HCT116 (cell line): ENCODE results near the gene FAM240B.

Source experiments
- CEBPB ChIP-seq: IDR thresholded peaks from 2 replicates; pipeline ENCODE4 v1.6.1; 2012; ENCODE audit warnings: low read depth
- JUND ChIP-seq: IDR thresholded peaks from 2 replicates; pipeline ENCODE4 v1.6.1; 2012
- MAX ChIP-seq: IDR thresholded peaks from 2 replicates; pipeline ENCODE4 v1.6.1; 2012
- POLR2A ChIP-seq: IDR thresholded peaks from 2 replicates; pipeline ENCODE4 v1.7.0; 2011; ENCODE audit warnings: borderline replicate concordance; ENCODE audit not compliant: insufficient read depth, insufficient read length; ENCODE audit errors: extremely low read depth
- SIN3A ChIP-seq: IDR thresholded peaks from 2 replicates; pipeline ENCODE4 v1.6.1; 2012; ENCODE audit warnings: low read depth
- YY1 ChIP-seq: IDR thresholded peaks from 2 replicates; pipeline ENCODE4 v1.6.1; 2011; ENCODE audit warnings: low read length, low read depth, moderate library complexity, mild to moderate bottlenecking; ENCODE audit not compliant: insufficient replicate concordance; ENCODE audit errors: extremely low read depth
- ZFX ChIP-seq: fragments of 450-650 bp; IDR thresholded peaks from 2 replicates; pipeline ENCODE4 v1.6.1; 2017
- TF ChIP-seq, protein P1 (sequence below), 3 experiments: fragments of 200-600 bp in 1 of 3; sonication (generic) in 1 of 3; IDR thresholded peaks in 2 of 3; conservative IDR thresholded peaks in 1 of 3; 2 replicates each; pipeline ENCODE4 v1.5.1; 2012 to 2017; ENCODE audit warnings: low read depth in 2 of 3, low read length in 2 of 3, antibody characterized with exemption in 1 of 3, borderline replicate concordance in 1 of 3, control low read depth in 1 of 3, mild to moderate bottlenecking in 1 of 3, mixed read lengths in 1 of 3, mixed run types in 1 of 3, moderate library complexity in 1 of 3; ENCODE audit not compliant: insufficient read depth in 1 of 3

GRCh38 chr9:38720083-38720745 lies at the start of gene FAM240B:
- TF ChIP-seq CEBPB (no peak), YY1 (no peak), POLR2A (no peak), SIN3A (no peak), ZFX (no peak), MAX (no peak), JUND (no peak)
- TF ChIP-seq, protein P1, sequence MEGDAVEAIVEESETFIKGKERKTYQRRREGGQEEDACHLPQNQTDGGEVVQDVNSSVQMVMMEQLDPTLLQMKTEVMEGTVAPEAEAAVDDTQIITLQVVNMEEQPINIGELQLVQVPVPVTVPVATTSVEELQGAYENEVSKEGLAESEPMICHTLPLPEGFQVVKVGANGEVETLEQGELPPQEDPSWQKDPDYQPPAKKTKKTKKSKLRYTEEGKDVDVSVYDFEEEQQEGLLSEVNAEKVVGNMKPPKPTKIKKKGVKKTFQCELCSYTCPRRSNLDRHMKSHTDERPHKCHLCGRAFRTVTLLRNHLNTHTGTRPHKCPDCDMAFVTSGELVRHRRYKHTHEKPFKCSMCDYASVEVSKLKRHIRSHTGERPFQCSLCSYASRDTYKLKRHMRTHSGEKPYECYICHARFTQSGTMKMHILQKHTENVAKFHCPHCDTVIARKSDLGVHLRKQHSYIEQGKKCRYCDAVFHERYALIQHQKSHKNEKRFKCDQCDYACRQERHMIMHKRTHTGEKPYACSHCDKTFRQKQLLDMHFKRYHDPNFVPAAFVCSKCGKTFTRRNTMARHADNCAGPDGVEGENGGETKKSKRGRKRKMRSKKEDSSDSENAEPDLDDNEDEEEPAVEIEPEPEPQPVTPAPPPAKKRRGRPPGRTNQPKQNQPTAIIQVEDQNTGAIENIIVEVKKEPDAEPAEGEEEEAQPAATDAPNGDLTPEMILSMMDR (IDR thresholded peaks at IDR 0.05 in 2 of 3, conservative IDR thresholded peaks at IDR 0.05 in 1 of 3; ENCODE audit: borderline replicate concordance in 1 of 3, insufficient read depth in 1 of 3, low read depth in 2 of 3, low read length in 2 of 3), result no peak
